Muscle of leg (tissue), 16 donors: ENCODE data around the gene BTK. TPM values are rescaled to one million over a fixed set of nuclear protein-coding genes. Genes with fewer than 3 reads are reported as not detected.

ENCODE experiments used
- DNase-seq: peaks from one replicate; pipeline ENCODE4 v3.0.0; 2013
- H3K27ac ChIP-seq: one replicate; pipeline ENCODE4 v1.5.1; 2013; ENCODE audit warnings: mild to moderate bottlenecking, low read length, control low read depth
- H3K27me3 ChIP-seq: one replicate; pipeline ENCODE4 v1.6.1; 2013; ENCODE audit warnings: low read length; ENCODE audit not compliant: control insufficient read depth, insufficient read depth
- H3K36me3 ChIP-seq: one replicate; pipeline ENCODE4 v1.6.1; 2013; ENCODE audit warnings: low read length; ENCODE audit not compliant: control insufficient read depth, insufficient read depth
- H3K4me1 ChIP-seq: one replicate; pipeline ENCODE4 v1.6.1; 2013; ENCODE audit warnings: low read length; ENCODE audit not compliant: control insufficient read depth, insufficient read depth
- H3K4me3 ChIP-seq: one replicate; pipeline ENCODE4 v1.5.1; 2013; ENCODE audit warnings: low read length, control low read depth
- H3K9me3 ChIP-seq: replicated peaks from 2 replicates; pipeline ENCODE4 v1.6.1; 2013; ENCODE audit warnings: low read depth, low read length; ENCODE audit not compliant: control insufficient read depth
- WGBS: methylation state at CpG from one replicate; pipeline ENCODE4 v1.1.5; 2013; ENCODE audit warnings: missing lambda C conversion rate; ENCODE audit not compliant: insufficient coverage; 5-methylcytosine and 5-hydroxymethylcytosine counted together
- long read RNA-seq, 11 donors: transcript quantifications; one replicate each; lab custom pipeline, GENCODE V29; 2026
- polyA plus RNA-seq, 8 donors: library from polyadenylated mRNA; unstranded; fragments of 120-200 nt; gene quantifications; one replicate each; pipeline versions ENCODE4 v1.2.1 to v1.2.3, GENCODE V29; 2013; ENCODE audit warnings: inconsistent platforms in 1 of 8, low replicate concordance in 1 of 8; ENCODE audit not compliant: insufficient read length in 8 of 8, insufficient read depth in 1 of 8
- total RNA-seq: library from RNA; stranded (reverse); fragments of 120-200 nt; gene quantifications from one replicate; pipeline ENCODE4 v1.2.4, GENCODE V29; 2013

Gene BTK
- total RNA-seq (1.5 TPM), polyA plus RNA-seq (1 to 10 TPM; 1.7 to 3.5 (median 2.4) TPM)
- long read RNA-seq, donor 1: 0 reads
- long read RNA-seq, donor 2: 0 reads
- long read RNA-seq, donor 3, partial matches to known transcripts: 0 of 1 reads
- long read RNA-seq, donor 3, other reads (novel, unspliced or antisense): 0 of 1 reads
- long read RNA-seq, donor 4: 0 reads
- long read RNA-seq, donor 5: 0 reads
- long read RNA-seq, donor 6: 0 reads
- long read RNA-seq, donor 7: 0 reads
- long read RNA-seq, donor 8, partial matches to known transcripts: 96 of 180 reads
- long read RNA-seq, donor 8, other reads (novel, unspliced or antisense): 84 of 180 reads
- long read RNA-seq, donor 9: 0 reads
- long read RNA-seq, donor 10: 0 reads
- long read RNA-seq, donor 11: 0 reads

DNA sequence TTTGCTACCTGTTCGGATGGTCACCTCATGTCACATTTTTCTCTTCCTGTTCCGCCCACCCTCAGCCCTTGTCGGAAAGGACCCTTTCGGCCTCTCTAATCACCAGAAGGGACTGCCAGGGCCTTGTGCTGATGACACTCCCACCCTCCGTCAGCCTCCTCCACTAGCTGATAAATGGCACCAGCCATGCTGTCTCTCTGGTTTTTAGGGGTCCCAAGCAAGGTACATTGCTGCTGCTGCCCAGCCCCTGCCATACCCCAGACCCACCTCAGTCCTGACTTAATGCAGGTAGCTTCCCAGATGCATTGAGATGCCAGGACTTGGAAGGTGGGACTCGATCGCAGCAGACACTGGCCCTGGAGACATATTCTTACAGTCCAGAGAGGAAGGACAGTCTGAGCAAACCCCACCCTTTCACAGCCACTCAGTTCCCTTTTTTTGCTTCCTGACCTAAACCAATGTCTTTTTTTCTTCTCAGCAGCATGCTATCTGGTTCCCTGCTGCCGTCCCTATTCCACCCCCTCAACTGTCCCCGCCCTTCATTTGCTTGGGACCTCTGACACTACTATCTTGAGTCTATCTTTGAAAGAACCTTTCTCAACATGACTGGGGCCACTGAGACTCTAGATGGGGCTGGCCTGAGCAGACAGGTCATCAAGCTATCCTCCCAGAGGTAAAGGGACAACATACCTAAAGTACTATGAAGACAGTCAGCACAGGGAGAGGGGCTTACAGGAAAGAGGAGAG lies at the start of gene BTK:
Gene BTK (minus strand): TSS at position 397 of the 747 bp plus-strand sequence. CDS start 10,907 bp downstream, outside the sequence.
- H3K36me3 ChIP-seq: no peaks in the 10 kb centered on the region
- H3K27me3 ChIP-seq: peaks cover 26% of the 10 kb centered on the region
- peak; percentile 22 for DNase-seq
- H3K4me1 ChIP-seq: no peaks in the 10 kb centered on the region
- no peaks in the 10 kb centered on the region for H3K9me3 ChIP-seq
- 65% methylated on average over 9 of the region's 9 CpGs for WGBS
- no peak within 1 kb of the TSS for H3K4me3 ChIP-seq
- H3K27ac ChIP-seq: no peak within 1 kb of the TSS

DNA sequence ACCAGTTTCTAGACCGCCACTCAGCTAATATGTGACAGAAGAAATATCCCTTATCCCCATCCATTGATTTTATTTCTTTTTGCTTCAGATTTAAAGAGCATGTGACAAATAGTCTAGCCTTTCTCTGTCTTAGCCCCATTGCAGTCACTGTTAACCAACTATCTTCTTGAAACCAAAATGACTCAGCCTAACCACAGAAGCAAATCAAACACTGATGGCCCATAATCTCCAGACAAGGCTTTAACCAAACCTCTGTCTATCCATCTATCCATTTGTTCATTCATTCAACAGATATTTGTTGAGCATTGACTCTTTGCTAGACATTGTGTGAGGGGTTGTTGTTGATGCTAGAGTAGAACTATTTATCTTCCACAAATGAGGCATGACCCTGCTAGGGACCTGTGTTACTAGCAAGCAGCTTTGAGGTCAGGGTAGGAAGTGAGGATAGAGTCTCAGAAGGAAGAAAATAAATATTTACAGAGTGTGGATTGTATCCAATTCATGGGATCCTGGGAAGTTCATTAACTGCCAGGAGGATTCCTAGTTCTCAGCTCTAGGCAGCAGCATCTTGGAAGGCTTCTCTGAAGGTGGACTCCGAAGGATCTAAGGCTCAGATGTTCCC lies 44.6 kb upstream of the BTK start:
- Histone ChIP-seq H3K27ac (no peak overlapping the region), H3K9me3 (peaks cover 4% of the 10 kb centered on the region), H3K36me3 (peaks cover 9% of the 10 kb centered on the region), H3K4me3 (no peak overlapping the region), H3K4me1 (no peaks in the 10 kb centered on the region), H3K27me3 (peaks cover 2% of the 10 kb centered on the region)
- DNase-seq: no peak
- WGBS: 86% methylated on average over 1 of the region's 2 CpGs

DNA sequence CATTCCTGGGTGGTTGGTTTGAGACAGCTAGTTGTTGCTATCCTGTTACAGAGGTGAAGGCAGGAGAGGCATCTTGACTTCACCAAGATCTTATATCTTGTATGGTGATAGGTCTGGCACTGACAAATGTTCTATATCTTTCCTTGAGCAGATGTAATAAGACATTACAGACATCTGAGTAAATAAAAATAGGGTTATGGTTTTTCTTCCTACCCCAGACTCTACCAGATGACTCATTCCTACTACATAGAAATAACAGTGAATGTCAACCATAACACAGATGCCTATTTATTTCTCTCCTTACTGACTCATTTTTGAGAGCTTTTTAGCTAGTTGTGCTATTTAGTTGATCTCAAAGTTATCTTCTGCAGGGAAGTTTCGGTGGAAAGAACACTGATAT lies 43.9 kb upstream of the BTK start:
- H3K4me1 ChIP-seq: no peaks in the 10 kb centered on the region
- H3K27ac ChIP-seq: no peak overlapping the region
- DNase-seq: no peak
- peaks cover 10% of the 10 kb centered on the region for H3K36me3 ChIP-seq
- peaks cover 4% of the 10 kb centered on the region for H3K9me3 ChIP-seq
- H3K27me3 ChIP-seq: peaks cover 2% of the 10 kb centered on the region
- no CpG with 5 or more reads among the region's 1 CpG for WGBS
- no peak overlapping the region for H3K4me3 ChIP-seq

DNA sequence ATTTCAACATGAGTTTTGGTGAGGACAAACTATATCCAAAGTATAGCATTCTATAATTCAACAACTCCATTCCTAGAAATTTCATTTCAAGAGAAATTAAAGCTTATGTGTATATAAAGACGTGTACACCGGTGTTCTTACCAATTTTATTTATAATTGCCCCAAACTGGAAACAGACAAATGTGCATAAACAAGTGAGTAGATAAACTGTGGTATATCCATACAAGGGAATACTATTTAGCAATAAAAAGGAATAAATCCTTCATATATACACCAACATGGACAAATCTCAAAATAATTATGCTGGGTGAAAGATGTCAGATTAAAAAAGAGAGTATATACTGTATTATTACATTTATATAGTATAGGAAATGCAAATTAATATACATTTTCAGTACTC lies 42.0 kb upstream of the BTK start:
- H3K36me3 ChIP-seq: peaks cover 17% of the 10 kb centered on the region

DNA sequence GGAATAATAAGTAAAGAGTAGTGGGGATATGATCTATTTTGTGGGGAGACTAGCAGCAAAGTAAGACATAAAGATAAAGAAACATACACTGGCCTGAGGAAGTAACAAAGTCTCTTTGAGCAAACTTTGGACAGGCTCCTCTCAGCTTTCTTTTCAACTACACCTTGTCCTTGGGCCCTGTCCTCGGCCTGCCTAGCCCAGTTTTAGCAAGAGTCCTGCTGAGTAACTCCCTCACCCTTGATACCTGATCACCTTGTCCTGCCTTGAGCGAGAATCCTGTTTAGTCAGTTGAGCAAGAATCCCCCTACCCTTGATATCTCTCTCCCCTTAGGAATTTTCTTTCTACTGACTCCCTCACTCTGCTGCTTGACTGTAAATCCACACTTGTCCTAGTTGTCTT lies 33.5 kb upstream of the BTK start:
- H3K9me3 ChIP-seq: no peaks in the 10 kb centered on the region
- DNase-seq: no peak
- peaks cover 4% of the 10 kb centered on the region for H3K4me1 ChIP-seq
- 82% methylated on average over 2 of the region's 2 CpGs for WGBS
- no peak overlapping the region for H3K27ac ChIP-seq
- H3K4me3 ChIP-seq: no peak overlapping the region
- peaks cover 17% of the 10 kb centered on the region for H3K27me3 ChIP-seq
- peaks cover 7% of the 10 kb centered on the region for H3K36me3 ChIP-seq

More for the DNA sequence above, 42.0 kb upstream of the BTK start:
- Histone ChIP-seq H3K27ac (no peak overlapping the region), H3K27me3 (peaks cover 2% of the 10 kb centered on the region), H3K4me3 (no peak overlapping the region), H3K9me3 (peaks cover 4% of the 10 kb centered on the region), H3K4me1 (no peaks in the 10 kb centered on the region)
- no CpG with 5 or more reads among the region's 2 CpGs for WGBS
- no peak for DNase-seq

DNA sequence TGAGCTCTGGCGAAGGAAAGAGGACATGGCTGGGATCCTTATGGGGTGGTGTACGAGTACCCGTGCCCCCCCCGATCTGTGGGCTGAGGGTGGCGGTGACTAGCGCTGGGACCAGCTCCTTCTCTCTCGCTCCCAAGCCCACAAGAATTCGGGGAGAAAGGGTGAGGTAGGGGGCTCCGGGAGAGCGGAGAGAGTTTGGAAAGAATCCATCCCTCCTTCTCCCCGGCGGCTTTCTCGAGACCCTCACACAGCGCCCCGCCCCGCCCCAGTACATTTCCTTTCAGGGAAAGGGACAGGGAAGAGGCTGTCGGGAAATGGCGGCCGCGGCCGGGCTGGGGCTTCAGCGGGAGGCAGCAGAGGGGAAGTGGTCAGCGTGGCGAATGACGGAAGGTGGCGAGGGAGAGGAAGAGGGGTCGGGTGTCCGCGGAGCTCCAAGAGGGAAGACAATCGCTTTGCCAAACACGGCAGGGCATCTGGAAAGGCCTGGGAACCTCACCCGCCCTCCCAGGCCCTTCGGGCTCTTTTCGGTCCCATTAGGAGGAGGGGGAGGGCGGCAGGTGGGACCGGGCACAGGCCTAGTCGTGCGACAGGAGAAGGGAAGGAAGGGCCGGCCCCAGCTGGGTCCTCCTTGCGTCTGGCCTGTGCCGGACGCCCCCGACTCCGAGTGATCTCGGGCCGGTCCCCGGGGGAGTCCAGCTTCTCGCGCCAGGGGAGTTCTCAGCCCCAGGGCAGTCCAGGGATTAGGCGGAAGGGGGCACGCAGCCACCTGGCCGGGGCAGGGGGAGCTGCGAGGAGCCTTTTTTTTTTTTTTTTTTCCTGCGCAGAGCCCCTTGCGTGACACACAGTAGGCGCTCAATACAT lies 32.2 kb upstream of the BTK start:
- WGBS: 17% methylated on average over 35 of the region's 56 CpGs
- Histone ChIP-seq H3K4me1 (peaks cover 4% of the 10 kb centered on the region), H3K27ac (peak overlapping the region; percentile 91), H3K4me3 (peak overlapping the region; percentile 70), H3K36me3 (peaks cover 4% of the 10 kb centered on the region), H3K27me3 (peaks cover 17% of the 10 kb centered on the region), H3K9me3 (no peaks in the 10 kb centered on the region)
- DNase-seq: peak; percentile 75

DNA sequence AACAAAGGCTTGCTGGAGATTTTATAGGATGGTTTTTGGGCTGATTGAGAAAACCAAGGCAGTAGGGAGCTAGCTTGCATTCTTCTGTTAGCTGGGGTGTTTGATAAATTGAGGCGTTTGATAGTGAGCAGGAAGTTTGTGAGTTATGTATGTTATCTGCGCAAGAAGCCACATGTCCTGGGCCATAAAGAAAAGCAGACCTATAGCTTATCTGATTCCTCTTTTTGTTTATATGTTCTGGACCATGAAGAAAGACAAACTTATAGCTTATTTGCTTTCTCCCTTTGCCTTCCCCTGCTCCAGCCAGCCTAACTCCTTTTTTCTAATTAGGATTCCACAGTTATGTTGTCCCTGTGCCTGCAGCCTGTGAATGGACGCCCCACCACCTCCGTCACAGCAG lies 31.2 kb upstream of the BTK start:
- 17% methylated on average over 1 of the region's 4 CpGs for WGBS
- no peak for DNase-seq
- peaks cover 9% of the 10 kb centered on the region for H3K36me3 ChIP-seq
- peaks cover 17% of the 10 kb centered on the region for H3K27me3 ChIP-seq
- peaks cover 4% of the 10 kb centered on the region for H3K4me1 ChIP-seq
- H3K27ac ChIP-seq: no peak overlapping the region
- no peak overlapping the region for H3K4me3 ChIP-seq
- H3K9me3 ChIP-seq: no peaks in the 10 kb centered on the region

DNA sequence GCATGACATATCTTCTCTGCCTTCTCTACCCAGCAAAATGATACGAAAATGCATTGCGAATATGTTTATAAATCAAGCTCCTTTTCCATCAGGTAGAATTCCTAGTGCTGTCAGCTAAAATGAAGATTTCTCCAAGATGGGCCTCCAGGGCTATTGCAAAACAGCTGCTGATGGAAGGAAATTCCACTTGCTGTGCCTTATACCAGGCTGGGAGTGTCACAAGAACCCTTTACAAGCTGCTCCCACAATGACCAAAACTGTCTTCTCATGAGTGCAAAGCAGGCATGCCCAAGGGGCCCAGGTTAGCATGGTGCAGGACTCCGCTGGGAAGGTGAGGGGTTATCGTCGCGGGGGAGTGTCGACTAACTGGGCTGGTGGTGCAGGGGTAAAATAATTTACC lies 30.7 kb upstream of the BTK start:
- H3K4me3 ChIP-seq: no peak overlapping the region
- peaks cover 11% of the 10 kb centered on the region for H3K36me3 ChIP-seq
- 86% methylated on average over 7 of the region's 7 CpGs for WGBS

DNA sequence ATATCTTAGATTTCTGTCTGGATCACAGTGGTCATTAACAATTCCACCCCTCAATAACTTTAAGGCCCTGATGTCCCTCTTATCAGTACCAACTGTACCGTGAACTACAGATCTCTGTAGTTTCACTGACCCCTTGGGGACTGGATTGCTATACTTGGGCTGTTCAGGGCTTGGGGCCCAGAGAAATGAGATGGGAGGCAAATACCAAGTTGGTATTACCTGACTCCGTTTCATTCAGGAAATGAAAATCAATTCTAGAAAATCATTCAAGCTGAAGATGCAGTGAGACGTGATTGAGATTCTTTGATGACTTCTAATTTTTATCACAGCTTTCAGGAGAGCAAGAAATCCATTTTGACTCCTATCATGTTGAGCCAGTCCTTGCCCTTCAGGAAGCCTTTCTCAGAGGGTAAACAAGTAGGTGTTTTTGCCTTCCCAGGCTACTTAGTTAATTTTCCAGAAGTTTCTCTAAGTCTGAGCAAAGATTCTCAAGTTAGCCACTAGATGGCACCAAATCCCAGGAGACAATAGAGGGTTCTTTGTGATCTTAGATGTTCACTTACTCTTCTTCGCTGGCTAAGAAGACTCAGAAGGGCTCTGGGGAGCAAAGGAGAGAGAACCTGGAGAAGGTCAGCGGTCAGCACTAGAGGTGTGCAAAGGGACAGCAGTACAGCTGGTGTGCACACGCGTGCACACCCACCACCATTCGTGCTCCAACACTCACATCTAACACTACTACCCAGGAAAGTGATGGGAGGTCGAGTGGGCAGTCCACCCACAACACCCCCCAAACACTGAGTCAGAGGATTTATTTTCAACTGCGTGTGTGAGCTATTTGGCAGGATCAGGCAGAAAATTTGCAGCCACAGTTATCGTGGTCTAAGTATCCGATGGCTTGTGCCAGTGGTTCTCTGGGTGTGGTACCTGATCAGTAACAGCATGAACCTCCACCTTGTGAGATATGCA lies 29.5 kb upstream of the BTK start:
- WGBS: no CpG with 5 or more reads among the region's 12 CpGs

More for the DNA sequence above, 30.7 kb upstream of the BTK start:
- Histone ChIP-seq H3K27ac (no peak overlapping the region), H3K27me3 (peaks cover 18% of the 10 kb centered on the region), H3K9me3 (no peaks in the 10 kb centered on the region), H3K4me1 (peaks cover 4% of the 10 kb centered on the region)
- no peak for DNase-seq

More for the DNA sequence above, 29.5 kb upstream of the BTK start:
- peak; percentile 84 for DNase-seq
- Histone ChIP-seq H3K27me3 (peaks cover 18% of the 10 kb centered on the region), H3K9me3 (no peaks in the 10 kb centered on the region), H3K4me1 (peaks cover 4% of the 10 kb centered on the region), H3K36me3 (peaks cover 11% of the 10 kb centered on the region), H3K27ac (peak overlapping the region; percentile 69), H3K4me3 (no peak overlapping the region)
